ENCODE data around the gene IGHMBP2.

DNA sequence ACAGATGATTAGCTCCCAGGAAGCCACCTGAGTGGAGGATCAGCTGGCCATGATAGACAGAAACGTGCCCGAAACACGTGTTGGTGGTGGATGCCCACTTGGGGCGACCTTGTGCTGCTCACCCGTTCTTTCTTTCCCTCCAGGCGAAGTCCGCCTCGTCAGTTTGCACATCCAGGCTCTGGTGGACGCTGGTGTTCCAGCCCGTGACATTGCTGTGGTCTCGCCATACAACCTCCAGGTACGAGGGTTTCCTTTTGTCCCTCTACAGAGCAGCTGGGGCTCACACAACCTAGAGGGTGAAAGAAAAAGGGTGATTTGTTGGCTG lies 30.6 kb downstream of the IGHMBP2 start:
- no peak for TF ChIP-seq POLR2A (IDR thresholded peaks at IDR 0.05)
- TF ChIP-seq, protein P1, sequence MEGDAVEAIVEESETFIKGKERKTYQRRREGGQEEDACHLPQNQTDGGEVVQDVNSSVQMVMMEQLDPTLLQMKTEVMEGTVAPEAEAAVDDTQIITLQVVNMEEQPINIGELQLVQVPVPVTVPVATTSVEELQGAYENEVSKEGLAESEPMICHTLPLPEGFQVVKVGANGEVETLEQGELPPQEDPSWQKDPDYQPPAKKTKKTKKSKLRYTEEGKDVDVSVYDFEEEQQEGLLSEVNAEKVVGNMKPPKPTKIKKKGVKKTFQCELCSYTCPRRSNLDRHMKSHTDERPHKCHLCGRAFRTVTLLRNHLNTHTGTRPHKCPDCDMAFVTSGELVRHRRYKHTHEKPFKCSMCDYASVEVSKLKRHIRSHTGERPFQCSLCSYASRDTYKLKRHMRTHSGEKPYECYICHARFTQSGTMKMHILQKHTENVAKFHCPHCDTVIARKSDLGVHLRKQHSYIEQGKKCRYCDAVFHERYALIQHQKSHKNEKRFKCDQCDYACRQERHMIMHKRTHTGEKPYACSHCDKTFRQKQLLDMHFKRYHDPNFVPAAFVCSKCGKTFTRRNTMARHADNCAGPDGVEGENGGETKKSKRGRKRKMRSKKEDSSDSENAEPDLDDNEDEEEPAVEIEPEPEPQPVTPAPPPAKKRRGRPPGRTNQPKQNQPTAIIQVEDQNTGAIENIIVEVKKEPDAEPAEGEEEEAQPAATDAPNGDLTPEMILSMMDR (IDR thresholded peaks at IDR 0.05), result no peak
